OCI-LY7 (cell line): ENCODE measurements around the gene ACSF2.

Experiments used
- CTCF ChIP-seq: fragments of 200-600 bp; sonication (generic); conservative IDR thresholded peaks from 2 replicates; pipeline ENCODE4 v1.5.1; 2014; ENCODE audit warnings: mild to moderate bottlenecking, antibody characterized with exemption, low read length, moderate library complexity, mixed read lengths
- EZH2phosphoT487 ChIP-seq: fragments of 200-600 bp; sonication (generic); IDR thresholded peaks from 2 replicates; pipeline ENCODE4 v1.6.1; 2018; ENCODE audit warnings: low read depth, borderline replicate concordance, mild to moderate bottlenecking, mixed run types, antibody characterized with exemption, low read length, moderate library complexity, mixed read lengths

- peak; percentile 96 for TF ChIP-seq CTCF
- no peak for TF ChIP-seq EZH2phosphoT487
These were observed 56.5 kb downstream of the ACSF2 start for GRCh38 chr17:50482516-50482915.
